Measurements from ENCODE around the gene UQCR11.

Gene UQCR11

DNA sequence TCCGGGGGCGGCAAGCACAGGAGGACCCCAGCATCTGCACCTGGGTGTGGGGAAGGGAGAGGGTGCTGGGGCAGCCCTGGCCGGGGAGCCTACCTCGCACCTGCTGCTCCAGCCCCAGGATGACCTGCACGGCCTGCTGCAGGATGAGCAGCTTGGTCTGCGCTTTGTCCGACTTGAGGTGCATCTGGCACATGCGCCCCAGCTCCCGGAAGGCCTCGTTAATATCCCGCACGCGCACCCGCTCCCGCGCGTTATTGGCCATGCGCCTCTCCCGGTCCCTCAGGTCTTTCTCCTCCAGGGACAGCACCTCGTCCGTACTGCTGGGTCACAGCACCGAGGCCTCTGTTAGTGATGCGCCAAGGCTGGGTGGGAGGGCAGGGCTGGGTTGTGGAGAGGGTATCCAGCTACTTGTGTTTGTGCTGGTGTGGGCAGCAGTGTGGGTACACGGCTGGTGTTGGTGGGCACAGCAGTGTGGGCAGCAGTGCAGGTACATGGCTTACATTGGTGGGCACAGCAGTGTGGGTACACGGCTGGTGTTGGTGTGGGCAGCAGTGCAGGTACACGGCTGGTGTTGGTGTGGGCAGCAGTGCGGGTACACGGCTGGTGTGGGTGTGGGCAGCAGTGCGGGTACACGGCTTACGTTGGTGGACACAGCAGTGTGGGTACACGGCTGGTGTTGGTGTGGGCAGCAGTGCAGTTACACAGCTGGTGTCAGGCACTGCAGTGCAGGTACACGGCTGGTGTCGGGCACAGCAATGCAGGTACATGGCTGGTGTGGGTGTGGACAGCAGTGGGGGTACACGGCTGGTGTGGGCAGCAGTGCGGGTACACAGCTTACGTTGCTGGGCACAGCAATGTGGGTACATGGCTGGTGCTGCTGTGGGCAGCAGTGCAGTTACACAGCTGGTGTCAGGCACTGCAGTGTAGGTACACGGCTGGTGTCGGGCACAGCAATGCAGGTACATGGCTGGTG, 7.1 kb upstream of the UQCR11 start:
- H3K4me1 ChIP-seq (ENCODE audit: low read length), result peaks cover 6% of the 10 kb centered on the region
- no peaks in the 10 kb centered on the region for H3K27me3 ChIP-seq (ENCODE audit: low read depth, low read length)
- H3K9ac ChIP-seq (ENCODE audit: low read length), result no peak overlapping the region
- H3K36me3 ChIP-seq (replicated peaks; ENCODE audit: low read depth, low read length), result peaks cover 75% of the 10 kb centered on the region
- no peak overlapping the region for H2AFZ ChIP-seq (ENCODE audit: low read depth, low read length)
- no peaks in the 10 kb centered on the region for H3K9me3 ChIP-seq (ENCODE audit: insufficient read depth, low read length)
- H3K4me2 ChIP-seq (ENCODE audit: low read length), result no peak overlapping the region
- no peak for TF ChIP-seq EZH2phosphoT487 (IDR thresholded peaks at IDR 0.05; ENCODE audit: low read depth)
- TF ChIP-seq, protein P1, sequence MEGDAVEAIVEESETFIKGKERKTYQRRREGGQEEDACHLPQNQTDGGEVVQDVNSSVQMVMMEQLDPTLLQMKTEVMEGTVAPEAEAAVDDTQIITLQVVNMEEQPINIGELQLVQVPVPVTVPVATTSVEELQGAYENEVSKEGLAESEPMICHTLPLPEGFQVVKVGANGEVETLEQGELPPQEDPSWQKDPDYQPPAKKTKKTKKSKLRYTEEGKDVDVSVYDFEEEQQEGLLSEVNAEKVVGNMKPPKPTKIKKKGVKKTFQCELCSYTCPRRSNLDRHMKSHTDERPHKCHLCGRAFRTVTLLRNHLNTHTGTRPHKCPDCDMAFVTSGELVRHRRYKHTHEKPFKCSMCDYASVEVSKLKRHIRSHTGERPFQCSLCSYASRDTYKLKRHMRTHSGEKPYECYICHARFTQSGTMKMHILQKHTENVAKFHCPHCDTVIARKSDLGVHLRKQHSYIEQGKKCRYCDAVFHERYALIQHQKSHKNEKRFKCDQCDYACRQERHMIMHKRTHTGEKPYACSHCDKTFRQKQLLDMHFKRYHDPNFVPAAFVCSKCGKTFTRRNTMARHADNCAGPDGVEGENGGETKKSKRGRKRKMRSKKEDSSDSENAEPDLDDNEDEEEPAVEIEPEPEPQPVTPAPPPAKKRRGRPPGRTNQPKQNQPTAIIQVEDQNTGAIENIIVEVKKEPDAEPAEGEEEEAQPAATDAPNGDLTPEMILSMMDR (IDR thresholded peaks at IDR 0.05; ENCODE audit: low read depth, low read length), result no peak
- H3K4me3 ChIP-seq (ENCODE audit: low read length), result no peak overlapping the region
- H3K27ac ChIP-seq (ENCODE audit: low read length), result no peak overlapping the region
- H4K20me1 ChIP-seq (ENCODE audit: insufficient read depth, low read length), result peaks cover 18% of the 10 kb centered on the region
- H3K79me2 ChIP-seq (ENCODE audit: low read length), result no peaks in the 10 kb centered on the region

- peaks cover 64% of the 10 kb centered on the region for H3K36me3 ChIP-seq (replicated peaks; ENCODE audit: low read depth, low read length)
- H4K20me1 ChIP-seq (ENCODE audit: insufficient read depth, low read length), result peaks cover 8% of the 10 kb centered on the region
- no peaks in the 10 kb centered on the region for H3K9me3 ChIP-seq (ENCODE audit: insufficient read depth, low read length)
- H3K4me2 ChIP-seq (ENCODE audit: low read length), result no peak overlapping the region
- no peak overlapping the region for H2AFZ ChIP-seq (ENCODE audit: low read depth, low read length)
- no peaks in the 10 kb centered on the region for H3K27me3 ChIP-seq (ENCODE audit: low read depth, low read length)
- H3K27ac ChIP-seq (ENCODE audit: low read length), result no peak overlapping the region
- H3K79me2 ChIP-seq (ENCODE audit: low read length), result no peaks in the 10 kb centered on the region
- no peak overlapping the region for H3K9ac ChIP-seq (ENCODE audit: low read length)
- TF ChIP-seq EZH2phosphoT487 (IDR thresholded peaks at IDR 0.05; ENCODE audit: low read depth), result no peak
- TF ChIP-seq, protein P1 (IDR thresholded peaks at IDR 0.05; ENCODE audit: low read depth, low read length), result no peak
- peaks cover 5% of the 10 kb centered on the region for H3K4me1 ChIP-seq (ENCODE audit: low read length)
- no peak overlapping the region for H3K4me3 ChIP-seq (ENCODE audit: low read length)
Observed at GRCh38 chr19:1611353-1611752, 6.1 kb upstream of the UQCR11 start.

- peaks cover 59% of the 10 kb centered on the region for H3K36me3 ChIP-seq (replicated peaks; ENCODE audit: low read depth, low read length)
- H4K20me1 ChIP-seq (ENCODE audit: insufficient read depth, low read length), result peaks cover 5% of the 10 kb centered on the region
- no peaks in the 10 kb centered on the region for H3K79me2 ChIP-seq (ENCODE audit: low read length)
- H2AFZ ChIP-seq (ENCODE audit: low read depth, low read length), result no peak overlapping the region
- H3K4me2 ChIP-seq (ENCODE audit: low read length), result no peak overlapping the region
- H3K27ac ChIP-seq (ENCODE audit: low read length), result no peak overlapping the region
- H3K4me1 ChIP-seq (ENCODE audit: low read length), result peaks cover 8% of the 10 kb centered on the region
- H3K9me3 ChIP-seq (ENCODE audit: insufficient read depth, low read length), result no peaks in the 10 kb centered on the region
- no peaks in the 10 kb centered on the region for H3K27me3 ChIP-seq (ENCODE audit: low read depth, low read length)
- H3K9ac ChIP-seq (ENCODE audit: low read length), result no peak overlapping the region
- TF ChIP-seq, protein P1 (IDR thresholded peaks at IDR 0.05; ENCODE audit: low read depth, low read length), result no peak
- TF ChIP-seq EZH2phosphoT487 (IDR thresholded peaks at IDR 0.05; ENCODE audit: low read depth), result no peak
- no peak overlapping the region for H3K4me3 ChIP-seq (ENCODE audit: low read length)
Observed at GRCh38 chr19:1610579-1610978, 5.3 kb upstream of the UQCR11 start.

DNA sequence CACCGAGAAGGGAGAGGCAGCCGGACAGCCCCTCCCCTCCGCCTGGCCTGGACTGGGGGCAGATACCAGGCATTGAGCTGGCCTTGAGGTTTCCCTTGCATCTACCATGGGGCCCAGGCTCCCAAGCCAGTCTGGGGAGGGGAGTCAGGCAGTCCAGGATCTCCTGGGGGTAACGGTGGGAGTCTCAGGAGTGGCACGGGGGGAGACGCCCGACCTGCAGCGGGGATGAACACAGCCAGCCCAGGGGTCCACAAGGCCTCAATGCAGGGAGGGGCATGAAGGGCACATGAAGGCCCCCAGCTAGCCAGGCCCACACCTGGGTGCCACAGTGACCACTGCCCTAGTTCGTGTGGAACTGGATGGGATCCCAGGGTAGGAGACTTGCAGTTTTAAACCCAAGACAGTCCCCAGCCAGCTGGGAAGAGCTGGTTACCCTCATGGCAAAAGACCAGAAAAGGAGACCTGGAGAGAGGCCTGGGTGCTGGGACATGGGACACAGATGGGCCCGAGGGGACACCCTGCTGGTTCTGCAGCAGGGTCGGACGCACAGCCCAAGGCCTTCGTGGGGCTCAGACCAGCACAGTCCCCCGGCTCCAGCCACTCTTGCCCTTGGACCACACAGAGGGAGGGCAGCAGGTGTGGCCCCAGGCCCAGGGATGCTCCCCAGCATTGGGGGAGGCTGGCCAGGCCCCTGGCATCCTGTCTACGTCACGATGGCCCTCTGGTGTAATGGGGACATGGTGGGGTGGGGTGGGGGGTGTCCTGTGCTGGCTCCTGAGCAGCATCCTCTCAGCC, 4.6 kb upstream of the UQCR11 start:
- Histone ChIP-seq H2AFZ (ENCODE audit: low read depth, low read length) (no peak overlapping the region), H3K4me3 (ENCODE audit: low read length) (no peak overlapping the region), H3K36me3 (replicated peaks; ENCODE audit: low read depth, low read length) (peaks cover 52% of the 10 kb centered on the region), H3K27me3 (ENCODE audit: low read depth, low read length) (no peaks in the 10 kb centered on the region), H4K20me1 (ENCODE audit: insufficient read depth, low read length) (peaks cover 5% of the 10 kb centered on the region), H3K4me1 (ENCODE audit: low read length) (peaks cover 8% of the 10 kb centered on the region), H3K27ac (ENCODE audit: low read length) (no peak overlapping the region), H3K9ac (ENCODE audit: low read length) (no peak overlapping the region), H3K9me3 (ENCODE audit: insufficient read depth, low read length) (no peaks in the 10 kb centered on the region), H3K4me2 (ENCODE audit: low read length) (no peak overlapping the region), H3K79me2 (ENCODE audit: low read length) (peaks cover 4% of the 10 kb centered on the region)
- TF ChIP-seq, protein P1 (IDR thresholded peaks at IDR 0.05; ENCODE audit: low read depth, low read length), result no peak
- TF ChIP-seq EZH2phosphoT487 (IDR thresholded peaks at IDR 0.05; ENCODE audit: low read depth), result no peak
